ENCODE results near the gene SPC24. TPM values are rescaled to one million over a fixed set of nuclear protein-coding genes. Genes with fewer than 3 reads are reported as not detected.

Gene SPC24
- total RNA-seq, 4 donors from 2014 or later = 1.3 to 5.1 (median 4.2) TPM

DNA sequence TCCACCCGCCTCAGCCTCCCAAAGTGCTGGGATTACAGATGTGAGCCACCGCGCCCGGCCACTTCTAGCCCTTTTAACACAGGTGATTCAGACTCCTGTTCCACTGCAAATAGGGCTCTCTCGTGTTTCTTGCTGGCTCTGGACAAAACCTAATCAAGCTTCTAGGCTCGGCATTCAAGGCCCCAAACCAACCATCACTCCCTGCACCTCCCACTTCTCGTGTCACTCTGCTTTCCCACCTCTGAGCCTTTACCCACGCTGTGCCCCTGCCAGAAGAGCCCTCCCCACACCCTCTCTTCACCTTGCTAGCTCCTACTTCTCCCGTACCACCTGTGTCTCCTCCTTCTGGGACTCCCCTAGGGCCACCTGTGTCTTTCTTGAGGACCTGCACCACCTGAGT, 22.0 kb upstream of the SPC24 start:
- TF ChIP-seq, protein P1, sequence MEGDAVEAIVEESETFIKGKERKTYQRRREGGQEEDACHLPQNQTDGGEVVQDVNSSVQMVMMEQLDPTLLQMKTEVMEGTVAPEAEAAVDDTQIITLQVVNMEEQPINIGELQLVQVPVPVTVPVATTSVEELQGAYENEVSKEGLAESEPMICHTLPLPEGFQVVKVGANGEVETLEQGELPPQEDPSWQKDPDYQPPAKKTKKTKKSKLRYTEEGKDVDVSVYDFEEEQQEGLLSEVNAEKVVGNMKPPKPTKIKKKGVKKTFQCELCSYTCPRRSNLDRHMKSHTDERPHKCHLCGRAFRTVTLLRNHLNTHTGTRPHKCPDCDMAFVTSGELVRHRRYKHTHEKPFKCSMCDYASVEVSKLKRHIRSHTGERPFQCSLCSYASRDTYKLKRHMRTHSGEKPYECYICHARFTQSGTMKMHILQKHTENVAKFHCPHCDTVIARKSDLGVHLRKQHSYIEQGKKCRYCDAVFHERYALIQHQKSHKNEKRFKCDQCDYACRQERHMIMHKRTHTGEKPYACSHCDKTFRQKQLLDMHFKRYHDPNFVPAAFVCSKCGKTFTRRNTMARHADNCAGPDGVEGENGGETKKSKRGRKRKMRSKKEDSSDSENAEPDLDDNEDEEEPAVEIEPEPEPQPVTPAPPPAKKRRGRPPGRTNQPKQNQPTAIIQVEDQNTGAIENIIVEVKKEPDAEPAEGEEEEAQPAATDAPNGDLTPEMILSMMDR (IDR thresholded peaks at IDR 0.05; ENCODE audit: low read depth) = no peak

DNA sequence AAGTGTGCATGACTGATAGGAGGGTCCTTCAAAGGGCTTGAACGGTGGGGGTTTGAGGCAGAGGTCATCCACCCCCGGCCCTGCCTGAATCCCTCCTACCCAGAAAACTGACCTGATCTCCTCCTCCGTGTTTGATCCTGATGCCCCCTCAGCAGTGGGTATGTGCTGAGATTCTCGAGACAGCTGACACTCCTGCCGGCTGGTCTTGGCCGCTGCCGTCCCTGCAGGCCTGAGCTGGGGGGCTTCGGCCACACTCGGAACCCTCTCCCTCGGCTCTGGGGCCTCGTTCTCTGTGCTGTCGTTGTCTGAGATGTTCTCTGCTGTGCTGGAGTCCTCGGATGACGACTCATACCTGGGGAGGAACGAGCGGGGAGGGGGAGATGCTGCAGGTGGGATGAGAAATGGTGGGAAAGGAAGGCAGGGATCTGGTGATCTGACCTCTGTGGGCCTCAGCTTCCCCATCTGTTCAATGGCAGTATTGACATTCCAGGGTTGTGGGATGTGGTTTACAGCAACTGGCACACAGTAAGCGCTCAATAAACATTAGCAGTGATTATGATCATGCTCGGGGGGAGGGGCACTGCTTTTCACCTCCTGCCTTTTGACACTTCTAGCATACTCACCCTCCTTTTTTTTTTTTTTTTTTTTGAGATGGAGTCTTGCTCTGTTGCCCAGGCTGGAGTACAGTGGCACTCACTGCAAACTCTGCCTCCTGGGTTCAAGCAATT, 21.0 kb upstream of the SPC24 start:
- TF ChIP-seq, protein P1 (IDR thresholded peaks at IDR 0.05; ENCODE audit: low read depth) = no peak

DNA sequence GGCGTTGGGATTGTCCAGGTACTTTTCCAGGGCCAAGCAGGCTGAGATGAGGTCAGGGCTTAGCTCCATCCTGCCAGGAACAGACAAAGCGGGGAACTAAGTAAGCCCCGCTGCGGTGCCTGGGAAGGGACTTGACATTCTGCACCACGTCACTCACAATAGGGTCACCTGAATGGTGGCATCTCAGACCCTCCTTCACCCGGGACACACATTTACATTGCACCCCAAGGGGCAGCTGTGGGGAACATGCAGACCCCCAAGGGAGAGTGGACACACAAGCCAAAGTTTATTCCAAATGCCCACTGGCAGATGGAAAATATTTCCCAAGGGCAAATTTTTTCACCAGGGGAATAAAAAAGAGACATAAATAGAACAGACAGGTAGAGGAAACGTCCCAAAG, 20.3 kb upstream of the SPC24 start:
- TF ChIP-seq, protein P1 (IDR thresholded peaks at IDR 0.05; ENCODE audit: low read depth) = no peak

DNA sequence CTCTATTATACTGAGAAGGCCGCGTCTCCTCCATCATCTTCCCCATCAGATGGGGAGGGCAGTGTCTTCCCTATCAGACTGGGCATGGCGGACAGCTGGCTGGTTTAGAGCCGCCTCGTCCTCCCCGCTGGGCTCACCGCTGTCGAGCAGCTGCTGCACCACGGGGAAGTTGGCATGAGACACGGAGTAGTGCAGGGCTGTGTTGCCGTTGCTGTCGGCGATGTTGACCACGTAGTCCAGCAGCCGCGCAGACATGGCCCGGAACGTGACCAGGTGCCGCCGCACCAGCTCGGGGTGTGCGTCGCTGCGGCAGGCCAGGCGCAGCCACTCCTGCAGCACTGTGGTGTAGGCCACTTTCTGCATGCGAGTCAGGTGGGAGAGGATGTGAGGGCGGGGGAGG, 18.8 kb upstream of the SPC24 start:
- TF ChIP-seq, protein P1 (IDR thresholded peaks at IDR 0.05; ENCODE audit: low read depth) = no peak

DNA sequence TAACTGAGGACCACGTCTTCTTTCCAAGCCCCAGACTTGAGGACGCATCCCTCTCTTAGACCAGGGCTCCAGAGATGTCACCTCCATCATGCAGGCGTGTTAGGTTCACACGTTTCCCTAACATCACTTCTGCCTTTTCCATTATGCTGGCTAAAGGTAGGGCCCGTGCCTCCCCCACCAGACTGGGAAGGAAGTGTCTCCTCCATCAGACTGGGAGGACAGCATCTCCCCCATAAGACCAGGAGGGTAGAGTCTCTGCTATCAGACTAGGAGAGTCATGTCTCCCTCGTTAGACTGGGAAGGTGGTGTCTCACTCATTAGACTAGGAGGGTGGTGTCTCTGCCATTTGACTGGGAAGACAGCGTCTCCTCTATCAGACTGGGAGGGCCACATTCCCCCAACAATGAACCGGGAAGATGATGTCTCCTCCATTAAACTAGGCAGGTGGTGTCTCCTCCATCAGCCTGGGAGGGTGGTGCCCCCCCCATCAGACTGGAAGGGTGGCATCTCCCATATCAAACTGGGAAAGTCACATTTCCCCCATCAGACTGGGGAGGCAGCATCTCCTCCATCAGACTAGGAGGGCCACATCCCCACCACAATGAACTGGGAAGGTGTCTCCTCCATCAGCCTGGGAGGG, 18.1 kb upstream of the SPC24 start:
- TF ChIP-seq, protein P1 (IDR thresholded peaks at IDR 0.05; ENCODE audit: low read depth) = no peak

DNA sequence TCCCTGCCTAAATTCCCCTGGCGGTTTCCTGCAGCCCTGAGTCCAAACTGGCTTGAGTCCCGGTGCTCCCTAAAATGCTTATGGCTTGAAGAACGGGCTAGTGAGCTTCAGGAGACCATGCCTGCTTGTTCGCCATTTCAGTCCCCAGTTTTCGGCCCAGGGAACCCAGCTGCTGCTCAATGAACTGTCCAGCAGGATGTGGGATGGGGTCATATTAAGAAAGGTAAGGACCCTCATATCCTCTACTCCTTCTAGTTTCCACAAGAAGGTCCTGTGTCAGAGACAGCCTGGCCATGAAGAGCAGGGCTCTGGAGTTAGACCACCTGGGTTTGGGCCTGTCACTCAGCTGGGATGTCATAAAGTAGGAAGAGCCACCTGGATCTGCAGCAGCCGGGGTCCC, 17.0 kb upstream of the SPC24 start:
- TF ChIP-seq, protein P1 (IDR thresholded peaks at IDR 0.05; ENCODE audit: low read depth) = no peak

DNA sequence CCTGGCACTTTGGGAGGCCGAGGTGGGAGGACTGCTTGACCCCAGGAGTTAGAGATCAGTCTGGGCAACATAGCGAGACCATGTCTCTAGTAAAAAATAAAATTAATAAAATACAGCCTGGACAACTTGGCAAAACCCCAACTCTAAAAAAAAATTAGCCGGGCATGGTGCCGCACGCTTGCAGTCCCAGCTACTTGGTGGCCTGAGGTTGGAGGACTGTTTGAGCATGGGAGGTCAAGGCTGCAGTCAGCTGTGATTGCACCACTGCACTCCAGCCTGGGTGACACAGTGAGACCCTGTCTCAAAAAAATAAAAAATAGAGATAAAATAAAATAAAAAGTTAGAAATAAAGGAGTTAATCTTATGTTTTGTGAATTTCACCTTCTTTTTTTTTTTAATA, 15.6 kb upstream of the SPC24 start:
- TF ChIP-seq, protein P1 (IDR thresholded peaks at IDR 0.05; ENCODE audit: low read depth) = no peak

Data from subcutaneous adipose tissue (tissue), 4 donors.